ENCODE measurements around the gene CFAP299. TPM values are rescaled to one million over a fixed set of nuclear protein-coding genes. Genes with fewer than 3 reads are reported as not detected.

Gene CFAP299
- total and polyA plus RNA-seq, 10 donors, result 0.11 TPM; not detected in 9

DNA sequence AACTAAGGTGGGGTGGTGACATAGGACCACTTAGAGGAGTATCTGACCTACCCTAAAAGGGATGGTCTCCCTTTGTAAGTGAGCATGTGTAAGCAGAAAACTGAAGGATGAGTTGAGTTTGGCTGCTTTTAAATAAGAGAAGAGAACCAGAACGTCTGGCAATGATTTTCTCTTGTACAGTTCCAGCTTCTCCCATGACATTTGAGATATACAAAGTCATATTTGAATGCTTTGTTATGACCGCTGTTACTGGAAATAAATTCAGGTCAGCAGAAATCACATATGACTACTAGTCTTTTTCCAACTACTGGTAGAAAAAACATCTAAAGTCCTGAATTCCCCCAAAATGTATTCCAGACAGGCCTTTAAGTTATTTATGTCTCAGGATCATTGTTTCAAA, 381.7 kb downstream of the CFAP299 start:
- H3K9me3 ChIP-seq, result peaks cover 2 to 43% (median 37%) of the 10 kb centered on the region in 8 donors
- no peaks in the 10 kb centered on the region for H3K4me1 ChIP-seq
- no peak overlapping the region for H3K27ac ChIP-seq
- DNase-seq, result no peak
- H3K4me3 ChIP-seq, result no peak overlapping the region
- H3K36me3 ChIP-seq, result no peaks in the 10 kb centered on the region
- WGBS, 5 donors, result 59 to 76% (median 66%) methylated on average over 2 of the region's 2 CpGs
- intact Hi-C loops (cut with DNase I; ENCODE audit: low total_unique reads), result no loop called here
- TF ChIP-seq POLR2AphosphoS5 (IDR thresholded peaks at IDR 0.05), result no peak
- TF ChIP-seq POLR2A (IDR thresholded peaks at IDR 0.05), result no peak
- TF ChIP-seq, protein P1, sequence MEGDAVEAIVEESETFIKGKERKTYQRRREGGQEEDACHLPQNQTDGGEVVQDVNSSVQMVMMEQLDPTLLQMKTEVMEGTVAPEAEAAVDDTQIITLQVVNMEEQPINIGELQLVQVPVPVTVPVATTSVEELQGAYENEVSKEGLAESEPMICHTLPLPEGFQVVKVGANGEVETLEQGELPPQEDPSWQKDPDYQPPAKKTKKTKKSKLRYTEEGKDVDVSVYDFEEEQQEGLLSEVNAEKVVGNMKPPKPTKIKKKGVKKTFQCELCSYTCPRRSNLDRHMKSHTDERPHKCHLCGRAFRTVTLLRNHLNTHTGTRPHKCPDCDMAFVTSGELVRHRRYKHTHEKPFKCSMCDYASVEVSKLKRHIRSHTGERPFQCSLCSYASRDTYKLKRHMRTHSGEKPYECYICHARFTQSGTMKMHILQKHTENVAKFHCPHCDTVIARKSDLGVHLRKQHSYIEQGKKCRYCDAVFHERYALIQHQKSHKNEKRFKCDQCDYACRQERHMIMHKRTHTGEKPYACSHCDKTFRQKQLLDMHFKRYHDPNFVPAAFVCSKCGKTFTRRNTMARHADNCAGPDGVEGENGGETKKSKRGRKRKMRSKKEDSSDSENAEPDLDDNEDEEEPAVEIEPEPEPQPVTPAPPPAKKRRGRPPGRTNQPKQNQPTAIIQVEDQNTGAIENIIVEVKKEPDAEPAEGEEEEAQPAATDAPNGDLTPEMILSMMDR (IDR thresholded peaks at IDR 0.05 in 8 of 11, conservative IDR thresholded peaks at IDR 0.05 in 3 of 11), result no peak
- H3K27me3 ChIP-seq (replicated peaks in 1 of 7), result no peaks in the 10 kb centered on the region

DNA sequence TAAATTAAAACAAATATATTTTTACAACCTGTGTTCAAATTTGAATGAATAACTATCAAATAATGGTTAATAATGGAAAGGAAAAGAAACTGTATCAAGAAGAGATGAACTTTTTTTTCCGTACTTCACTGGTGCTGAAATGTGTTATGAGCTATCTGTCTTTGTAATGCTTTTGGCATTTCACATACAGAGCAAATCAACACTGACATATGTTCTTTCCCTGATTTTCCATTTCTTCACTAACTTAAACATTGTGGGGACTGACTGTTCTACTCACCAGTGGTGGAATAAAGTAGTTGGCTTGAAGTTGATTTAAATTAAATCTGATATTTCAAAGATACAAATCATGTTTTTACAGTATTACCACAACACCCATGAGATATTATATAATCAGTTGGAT, 390.9 kb downstream of the CFAP299 start:
- H3K27me3 ChIP-seq (replicated peaks in 1 of 7), result no peaks in the 10 kb centered on the region
- H3K36me3 ChIP-seq, result no peaks in the 10 kb centered on the region
- WGBS, 5 donors, result 70 to 86% (median 84%) methylated on average over 1 of the region's 1 CpG
- intact Hi-C loops (cut with DNase I; ENCODE audit: low total_unique reads), result no loop called here
- no peak for DNase-seq
- no peak overlapping the region for H3K27ac ChIP-seq
- H3K9me3 ChIP-seq, result peaks cover 0 to 19% (median 15%) of the 10 kb centered on the region in 8 donors
- H3K4me3 ChIP-seq, result no peak overlapping the region
- no peaks in the 10 kb centered on the region for H3K4me1 ChIP-seq
- TF ChIP-seq POLR2AphosphoS5 (IDR thresholded peaks at IDR 0.05) (no peak), POLR2A (IDR thresholded peaks at IDR 0.05) (no peak)
- TF ChIP-seq, protein P1 (IDR thresholded peaks at IDR 0.05 in 8 of 11, conservative IDR thresholded peaks at IDR 0.05 in 3 of 11), result no peak

DNA sequence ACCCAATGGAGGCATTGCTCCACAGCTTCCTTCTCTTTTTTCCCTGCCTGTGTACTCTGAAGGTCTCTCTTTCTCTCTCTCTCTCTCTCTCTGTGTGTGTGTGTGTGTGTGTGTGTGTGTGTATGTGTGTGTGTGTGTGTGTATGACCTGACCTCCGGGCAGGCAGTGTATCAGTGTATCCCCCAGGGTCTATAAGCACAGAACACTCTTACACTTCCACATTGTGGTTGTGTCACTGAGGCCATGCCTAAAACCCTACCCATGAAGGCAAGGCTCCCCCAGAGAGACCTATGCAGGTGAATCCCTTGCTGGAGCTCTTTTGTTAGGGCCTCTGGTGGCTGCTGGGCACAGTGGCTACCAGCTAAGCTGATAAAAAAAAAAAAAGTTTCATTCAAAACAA, 394.6 kb downstream of the CFAP299 start:
- intact Hi-C loops (cut with DNase I; ENCODE audit: low total_unique reads), result no loop called here
- Histone ChIP-seq H3K4me3 (no peak overlapping the region), H3K4me1 (no peaks in the 10 kb centered on the region), H3K27ac (no peak overlapping the region), H3K9me3 (peaks cover 0 to 4% (median 0%) of the 10 kb centered on the region in 8 donors), H3K27me3 (replicated peaks in 1 of 7) (no peaks in the 10 kb centered on the region), H3K36me3 (no peaks in the 10 kb centered on the region)
- WGBS, 5 donors, result 62 to 93% (median 69%) methylated on average over 1 of the region's 1 CpG
- no peak for TF ChIP-seq POLR2AphosphoS5 (IDR thresholded peaks at IDR 0.05)
- TF ChIP-seq POLR2A (IDR thresholded peaks at IDR 0.05), result no peak
- TF ChIP-seq, protein P1 (IDR thresholded peaks at IDR 0.05 in 8 of 11, conservative IDR thresholded peaks at IDR 0.05 in 3 of 11), result no peak
- no peak for DNase-seq

DNA sequence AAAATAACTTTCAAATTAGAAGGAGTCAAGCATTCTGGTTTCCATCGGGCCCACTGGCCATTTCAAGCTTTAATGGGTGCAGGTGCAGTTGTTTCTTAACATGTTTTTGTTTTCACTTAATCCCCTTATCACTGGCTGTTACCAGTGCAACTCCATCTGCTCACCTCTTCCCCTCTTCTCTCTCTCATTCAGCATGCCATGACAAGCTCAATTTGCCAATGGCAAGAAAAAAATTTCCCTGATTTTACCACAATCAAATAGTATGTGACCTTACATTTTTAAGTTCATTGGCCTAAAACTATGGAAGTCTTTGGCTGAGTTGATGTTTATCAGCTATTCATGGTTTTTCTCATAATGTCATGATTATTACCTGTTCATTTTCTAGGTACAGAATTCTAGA, 395.9 kb downstream of the CFAP299 start:
- no peak for DNase-seq
- TF ChIP-seq POLR2AphosphoS5 (IDR thresholded peaks at IDR 0.05) (no peak), POLR2A (IDR thresholded peaks at IDR 0.05) (no peak)
- TF ChIP-seq, protein P1 (IDR thresholded peaks at IDR 0.05 in 8 of 11, conservative IDR thresholded peaks at IDR 0.05 in 3 of 11), result no peak
- no peak overlapping the region for H3K27ac ChIP-seq
- H3K4me3 ChIP-seq, result no peak overlapping the region
- WGBS, 5 donors, result 63 to 77% (median 69%) methylated on average over 1 of the region's 1 CpG
- H3K4me1 ChIP-seq, result no peaks in the 10 kb centered on the region
- intact Hi-C loops (cut with DNase I; ENCODE audit: low total_unique reads), result no loop called here
- H3K27me3 ChIP-seq (replicated peaks in 1 of 7), result no peaks in the 10 kb centered on the region
- peaks cover 0 to 4% (median 0%) of the 10 kb centered on the region in 8 donors for H3K9me3 ChIP-seq
- H3K36me3 ChIP-seq, result no peaks in the 10 kb centered on the region
